HEK293T (cell line): ENCODE results near the gene KRTAP13-4.

ENCODE experiments used
- ARNT ChIP-seq: fragments of 450-650 bp; IDR thresholded peaks from 2 replicates; pipeline ENCODE4 v1.6.1; 2017; ENCODE audit warnings: mild to moderate bottlenecking
- HDGF ChIP-seq: fragments of 450-650 bp; IDR thresholded peaks from 2 replicates; pipeline ENCODE4 v1.6.1; 2017; ENCODE audit warnings: antibody characterized with exemption, borderline replicate concordance
- NFRKB ChIP-seq: fragments of 450-650 bp; IDR thresholded peaks from 2 replicates; pipeline ENCODE4 v1.6.1; 2016; ENCODE audit warnings: mild to moderate bottlenecking, moderate library complexity
- SP1 ChIP-seq: fragments of 450-650 bp; IDR thresholded peaks from 2 replicates; pipeline ENCODE4 v1.6.1; 2017
- ZNF384 ChIP-seq: fragments of 450-650 bp; IDR thresholded peaks from 2 replicates; pipeline ENCODE4 v1.6.1; 2016
- TF ChIP-seq, protein P1 (sequence below): fragments of 450-650 bp; IDR thresholded peaks from 2 replicates; pipeline ENCODE4 v1.6.1; 2016

DNA sequence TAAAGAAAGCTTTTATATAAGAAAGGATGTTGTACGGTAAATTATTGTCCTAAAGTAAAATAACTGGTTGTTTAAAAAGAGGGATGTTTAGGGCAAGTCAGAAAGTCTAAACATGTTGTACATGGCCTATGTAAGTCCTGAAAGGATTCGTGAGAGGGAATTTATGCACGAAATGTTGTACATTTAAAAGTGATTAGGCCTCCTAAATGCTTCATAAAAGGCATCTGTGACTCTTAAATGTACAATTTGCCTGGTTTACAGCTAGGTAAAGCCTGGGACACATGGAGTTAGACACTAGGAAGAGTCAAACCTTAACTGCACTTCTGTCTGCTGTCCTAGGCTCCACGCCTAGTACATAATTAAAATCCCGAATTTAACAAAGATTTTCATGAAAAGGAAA is 14.0 kb upstream of the KRTAP13-4 start:
- TF ChIP-seq SP1 (no peak), ZNF384 (no peak), NFRKB (no peak), ARNT (no peak), HDGF (no peak)
- TF ChIP-seq, protein P1, sequence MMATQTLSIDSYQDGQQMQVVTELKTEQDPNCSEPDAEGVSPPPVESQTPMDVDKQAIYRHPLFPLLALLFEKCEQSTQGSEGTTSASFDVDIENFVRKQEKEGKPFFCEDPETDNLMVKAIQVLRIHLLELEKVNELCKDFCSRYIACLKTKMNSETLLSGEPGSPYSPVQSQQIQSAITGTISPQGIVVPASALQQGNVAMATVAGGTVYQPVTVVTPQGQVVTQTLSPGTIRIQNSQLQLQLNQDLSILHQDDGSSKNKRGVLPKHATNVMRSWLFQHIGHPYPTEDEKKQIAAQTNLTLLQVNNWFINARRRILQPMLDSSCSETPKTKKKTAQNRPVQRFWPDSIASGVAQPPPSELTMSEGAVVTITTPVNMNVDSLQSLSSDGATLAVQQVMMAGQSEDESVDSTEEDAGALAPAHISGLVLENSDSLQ, result no peak
